Measurements from ENCODE around the gene CNTN1.

DNA sequence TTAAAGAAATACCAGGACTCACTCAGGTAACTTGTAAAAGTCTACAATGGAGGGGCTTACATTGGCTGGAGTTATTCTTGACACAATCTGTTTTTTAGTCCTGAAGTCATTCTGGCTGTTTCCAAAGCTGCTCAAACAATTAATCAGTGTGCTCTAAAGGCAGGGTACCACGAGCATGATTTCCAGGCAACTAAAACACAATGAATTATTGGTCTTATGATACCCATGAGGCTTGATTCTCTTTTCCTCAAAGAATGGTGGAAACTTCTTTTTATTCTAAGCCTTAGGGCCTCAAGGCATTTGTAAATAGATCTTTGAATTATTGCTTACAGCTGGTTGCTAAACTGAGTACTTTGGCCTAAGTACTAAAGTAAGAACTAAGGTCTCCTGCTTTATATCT lies 296.1 kb downstream of the CNTN1 start:
- TF ChIP-seq CTCF (IDR thresholded peaks at IDR 0.05; ENCODE audit: borderline replicate concordance, extremely low read depth, low read length, poor library complexity, severe bottlenecking) (no peak), EZH2 (IDR thresholded peaks at IDR 0.05; ENCODE audit: borderline replicate concordance, low read depth, low read length, severe bottlenecking) (no peak)

Data from DND-41 (cell line).